Colonic mucosa (tissue), 4 donors: Measurements from ENCODE around the gene IRF3. TPM values are rescaled to one million over a fixed set of nuclear protein-coding genes. Genes with fewer than 3 reads are reported as not detected.
A peak's percentile ranks its signal among the peaks of the same experiment; 100 is the strongest.
"Not testable (repeated sequence)": the region's sequence is repeated elsewhere in the genome, so short reads cannot be mapped to it uniquely, and the experiment has no call there.

Experiments used
- DNase-seq: peaks from one replicate; pipeline ENCODE4 v3.0.0-alpha.2; 2020
- H3K27ac ChIP-seq: fragments of 200-600 bp; one replicate; pipeline ENCODE4 v1.8.0; 2021
- H3K27me3 ChIP-seq: fragments of 200-600 bp; one replicate; pipeline ENCODE4 v1.8.0; 2021
- H3K36me3 ChIP-seq: fragments of 200-600 bp; one replicate; pipeline ENCODE4 v1.8.0; 2021
- H3K4me1 ChIP-seq: fragments of 200-600 bp; one replicate; pipeline ENCODE4 v1.8.0; 2021; ENCODE audit warnings: mild to moderate bottlenecking
- H3K4me3 ChIP-seq: fragments of 200-600 bp; one replicate; pipeline ENCODE4 v1.8.0; 2021
- H3K9ac ChIP-seq, 2 donors: one replicate each; pipeline ENCODE4 v1.7.0; 2013; ENCODE audit warnings: control low read depth in 2 of 2, low read depth in 2 of 2, low read length in 2 of 2
- H3K9me3 ChIP-seq: fragments of 200-600 bp; one replicate; pipeline ENCODE4 v1.8.0; 2021
- intact Hi-C: fragments of 100-400 bp; cut with DNase I; formaldehyde crosslinking; loops from one replicate; pipeline ENCODE4 v1.14.1; 2022
- total RNA-seq, 2 donors: library from RNA; stranded (reverse); fragmentation: NEBNext Ultra II Directional in 1 of 2; extraction: Animal tissue kit (Norgen Biotek cat#: 25700) in 1 of 2; gene quantifications; one replicate each; pipeline ENCODE4 v1.2.1, GENCODE V29; 2021
- TF ChIP-seq, protein P1 (sequence below): fragments of 200-600 bp; IDR thresholded peaks from one replicate; pipeline ENCODE4 v1.8.0; 2022; ENCODE audit warnings: antibody characterized with exemption, mild to moderate bottlenecking
- donor health status: healthy.
- donor health status: DM: no; HTN: no; CAD: no.
- donor health status: DM: no; HTN: no; CAD: no.

IRF3 gene
- total RNA-seq, 2 donors from 2014 or later = 62.9 to 190 TPM

DNA sequence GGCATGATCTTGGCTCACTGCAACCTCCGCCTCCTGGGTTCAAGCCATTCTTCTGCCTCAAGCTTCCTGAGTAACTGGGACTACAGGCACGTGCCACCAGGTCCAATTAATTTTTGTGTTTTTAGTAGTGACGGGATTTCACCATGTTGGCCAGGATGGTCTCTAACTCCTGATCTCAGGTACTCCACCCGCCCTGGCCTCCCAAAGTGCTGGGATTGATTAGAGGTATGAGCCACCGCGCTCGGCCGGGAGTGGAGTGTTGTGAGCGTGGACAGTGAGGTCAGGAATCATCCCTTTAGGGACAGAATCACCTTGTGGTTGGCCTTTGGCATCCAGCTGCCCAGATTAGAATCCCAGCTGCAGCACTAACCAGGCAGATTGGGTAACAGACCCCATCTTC, 36.0 kb downstream of the IRF3 start:
- DNase-seq = no peak
- Histone ChIP-seq H3K9ac (no peak overlapping the region), H3K9me3 (no peaks in the 10 kb centered on the region), H3K4me1 (no peaks in the 10 kb centered on the region), H3K4me3 (no peak overlapping the region), H3K27ac (no peak overlapping the region), H3K27me3 (no peaks in the 10 kb centered on the region), H3K36me3 (no peaks in the 10 kb centered on the region)
- intact Hi-C loops = no loop called here
- TF ChIP-seq, protein P1, sequence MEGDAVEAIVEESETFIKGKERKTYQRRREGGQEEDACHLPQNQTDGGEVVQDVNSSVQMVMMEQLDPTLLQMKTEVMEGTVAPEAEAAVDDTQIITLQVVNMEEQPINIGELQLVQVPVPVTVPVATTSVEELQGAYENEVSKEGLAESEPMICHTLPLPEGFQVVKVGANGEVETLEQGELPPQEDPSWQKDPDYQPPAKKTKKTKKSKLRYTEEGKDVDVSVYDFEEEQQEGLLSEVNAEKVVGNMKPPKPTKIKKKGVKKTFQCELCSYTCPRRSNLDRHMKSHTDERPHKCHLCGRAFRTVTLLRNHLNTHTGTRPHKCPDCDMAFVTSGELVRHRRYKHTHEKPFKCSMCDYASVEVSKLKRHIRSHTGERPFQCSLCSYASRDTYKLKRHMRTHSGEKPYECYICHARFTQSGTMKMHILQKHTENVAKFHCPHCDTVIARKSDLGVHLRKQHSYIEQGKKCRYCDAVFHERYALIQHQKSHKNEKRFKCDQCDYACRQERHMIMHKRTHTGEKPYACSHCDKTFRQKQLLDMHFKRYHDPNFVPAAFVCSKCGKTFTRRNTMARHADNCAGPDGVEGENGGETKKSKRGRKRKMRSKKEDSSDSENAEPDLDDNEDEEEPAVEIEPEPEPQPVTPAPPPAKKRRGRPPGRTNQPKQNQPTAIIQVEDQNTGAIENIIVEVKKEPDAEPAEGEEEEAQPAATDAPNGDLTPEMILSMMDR = no peak

DNA sequence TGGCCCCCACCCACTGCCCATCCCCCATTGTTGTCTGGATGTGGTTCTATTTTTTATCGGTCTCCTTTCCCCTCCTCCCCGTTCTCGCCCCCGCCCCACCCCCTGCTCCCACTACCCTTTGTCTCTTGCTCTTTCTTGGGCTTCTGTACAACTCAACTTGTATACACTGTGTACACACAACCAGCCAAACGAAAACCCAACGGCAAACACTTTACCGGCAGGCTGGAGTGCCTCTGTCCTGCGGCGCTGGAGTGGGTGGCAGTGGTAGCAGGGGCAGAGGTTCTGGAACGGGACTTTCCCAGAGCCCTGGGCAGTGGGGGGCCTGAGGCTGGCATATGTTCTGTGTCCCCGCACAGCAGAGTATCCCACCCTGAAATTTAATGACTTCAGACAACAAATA, 39.4 kb downstream of the IRF3 start:
- no peak for DNase-seq
- Histone ChIP-seq H3K4me3 (no peak overlapping the region), H3K36me3 (no peaks in the 10 kb centered on the region), H3K9ac (no peak overlapping the region), H3K27me3 (no peaks in the 10 kb centered on the region), H3K27ac (no peak overlapping the region), H3K4me1 (no peaks in the 10 kb centered on the region), H3K9me3 (no peaks in the 10 kb centered on the region)
- intact Hi-C loops = no loop called here
- TF ChIP-seq, protein P1 = no peak

DNA sequence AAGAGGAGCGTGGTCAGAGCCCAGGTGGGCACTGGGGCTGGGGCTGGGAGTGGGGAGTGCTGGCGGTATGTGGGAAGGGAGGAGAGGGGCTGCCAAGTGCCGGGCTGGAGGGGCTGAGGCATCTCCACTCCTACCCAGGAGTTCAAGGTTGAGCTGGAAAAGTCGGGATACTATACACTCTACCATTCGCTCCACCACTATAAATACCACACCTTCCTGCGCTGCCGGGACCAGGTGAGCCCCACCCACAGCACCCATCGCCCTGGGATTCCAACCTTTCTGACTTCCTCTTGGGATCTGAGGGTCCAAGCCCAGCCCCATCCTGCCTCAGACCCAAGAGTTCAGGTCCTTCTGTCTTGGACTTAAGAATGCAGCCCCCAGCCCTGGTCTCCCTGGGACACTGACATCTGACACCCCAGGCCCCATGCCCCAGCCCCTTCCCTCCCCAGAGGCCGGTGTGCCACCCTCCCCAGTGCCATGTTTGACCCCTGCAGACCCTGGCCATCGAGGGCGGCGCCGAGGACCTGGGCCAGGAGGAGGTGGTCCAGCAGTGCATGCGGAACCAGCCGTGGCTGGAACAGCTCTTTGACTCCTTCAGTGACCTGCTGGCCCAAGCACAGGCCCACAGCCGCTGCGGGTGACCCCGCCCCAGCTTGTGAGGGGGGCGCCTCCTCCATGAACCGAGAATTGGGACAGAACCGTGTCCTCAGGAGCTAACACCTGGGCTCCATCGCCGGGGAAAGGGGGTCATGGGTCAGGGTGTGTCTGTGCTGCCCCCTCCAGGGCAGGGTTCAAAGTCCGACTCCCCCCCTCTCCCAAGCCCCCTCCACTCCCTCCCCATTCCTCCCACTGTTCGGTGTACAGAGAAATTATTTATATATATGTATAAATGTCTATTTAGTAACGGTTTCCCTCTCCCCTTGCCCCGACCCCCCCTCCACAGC, 40.4 kb downstream of the IRF3 start:
- no peak overlapping the region for H3K9ac ChIP-seq
- H3K9me3 ChIP-seq = no peaks in the 10 kb centered on the region
- no peaks in the 10 kb centered on the region for H3K4me1 ChIP-seq
- no peak for DNase-seq
- TF ChIP-seq, protein P1 = no peak
- no peaks in the 10 kb centered on the region for H3K36me3 ChIP-seq
- no peak overlapping the region for H3K27ac ChIP-seq
- intact Hi-C loops = no loop called here
- no peak overlapping the region for H3K4me3 ChIP-seq
- H3K27me3 ChIP-seq = no peaks in the 10 kb centered on the region

DNA sequence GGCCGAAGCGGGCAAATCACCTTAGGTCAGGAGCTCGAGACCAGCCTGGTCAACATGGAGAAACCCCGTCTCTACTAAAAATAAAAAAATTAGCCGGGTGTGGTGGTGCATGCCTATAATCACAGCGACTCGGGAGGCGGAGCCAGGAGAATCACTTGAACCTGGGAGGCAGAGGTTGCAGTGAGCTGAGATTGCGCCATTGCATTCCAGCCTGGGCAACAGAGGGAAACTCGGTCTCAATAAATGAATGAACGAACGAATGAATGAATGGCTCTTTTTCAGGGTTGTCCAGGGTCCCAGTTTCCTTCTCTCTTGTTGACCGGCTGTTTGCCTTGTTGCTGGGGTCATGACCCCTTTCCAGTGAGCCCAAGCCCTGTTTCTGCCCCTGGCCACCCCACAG, 47.8 kb downstream of the IRF3 start:
- Histone ChIP-seq H3K9ac (peak overlapping the region in 1 of 2 donors; percentile 24), H3K36me3 (peaks cover 16% of the 10 kb centered on the region)
- H3K27ac ChIP-seq, H3K27me3 ChIP-seq, H3K4me3 ChIP-seq, intact Hi-C loops, H3K9me3 ChIP-seq, H3K4me1 ChIP-seq, DNase-seq: not testable (repeated sequence)

DNA sequence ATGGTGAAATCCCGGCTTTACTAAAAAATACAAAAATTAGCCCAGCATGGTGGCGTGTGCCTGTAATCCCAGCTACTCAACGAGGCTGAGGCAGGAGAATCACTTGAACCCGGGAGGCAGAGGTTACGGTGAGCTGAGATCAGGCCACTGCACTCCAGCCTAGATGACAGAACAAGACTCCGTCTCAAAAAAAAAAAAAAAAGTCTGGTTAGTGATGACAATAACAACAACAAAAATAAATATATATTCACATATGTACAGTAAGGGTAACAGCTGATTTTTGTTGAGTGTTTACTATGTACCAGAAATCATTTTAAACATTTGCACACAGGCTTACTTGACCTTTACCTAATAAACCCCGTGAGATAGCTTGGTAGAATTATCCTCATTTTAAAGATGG, 48.7 kb downstream of the IRF3 start:
- H3K27me3 ChIP-seq = no peaks in the 10 kb centered on the region
- intact Hi-C loops = no loop called here
- no peaks in the 10 kb centered on the region for H3K9me3 ChIP-seq
- H3K9ac ChIP-seq = no peak overlapping the region
- no peak overlapping the region for H3K27ac ChIP-seq
- TF ChIP-seq, protein P1 = no peak
- H3K4me1 ChIP-seq = no peaks in the 10 kb centered on the region
- DNase-seq = no peak
- peaks cover 16% of the 10 kb centered on the region for H3K36me3 ChIP-seq
- no peak overlapping the region for H3K4me3 ChIP-seq

DNA sequence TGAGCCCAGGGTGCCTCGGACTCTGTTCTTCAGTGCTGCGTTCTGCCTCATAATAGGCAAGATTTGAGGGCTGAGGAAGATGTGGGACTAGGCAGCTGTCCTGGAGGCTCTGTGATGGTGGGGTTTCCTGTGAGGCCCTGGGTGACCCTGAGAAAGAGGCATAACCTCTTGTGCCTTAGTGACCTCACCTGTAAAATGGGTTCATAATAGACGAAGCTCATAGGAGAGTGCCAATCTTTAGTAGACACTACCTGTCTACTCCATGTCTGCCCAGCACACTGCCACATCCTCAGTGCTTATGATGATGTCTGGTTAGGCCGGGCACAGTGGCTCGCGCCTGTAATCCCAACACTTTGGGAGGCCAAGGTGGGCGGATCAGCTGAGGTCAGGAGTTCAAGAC, 49.1 kb downstream of the IRF3 start:
- DNase-seq = no peak
- peaks cover 16% of the 10 kb centered on the region for H3K36me3 ChIP-seq
- H3K27me3 ChIP-seq = no peaks in the 10 kb centered on the region
- H3K4me1 ChIP-seq = no peaks in the 10 kb centered on the region
- intact Hi-C loops = no loop called here
- TF ChIP-seq, protein P1 = no peak
- no peak overlapping the region for H3K4me3 ChIP-seq
- no peak overlapping the region for H3K9ac ChIP-seq
- no peak overlapping the region for H3K27ac ChIP-seq
- no peaks in the 10 kb centered on the region for H3K9me3 ChIP-seq
